Esophagus mucosa (tissue), 1 donor: ENCODE results near the gene SLC26A4. TPM values are rescaled to one million over a fixed set of nuclear protein-coding genes. Genes with fewer than 3 reads are reported as not detected.

Experiments
- ATAC-seq: fragments of 200-7000 bp; cut with Tn5 transposase; one replicate; pipeline ENCODE4 v1.9.1; 2020
- total RNA-seq: library from RNA; stranded (reverse); gene quantifications from one replicate; pipeline ENCODE4 v1.2.4, GENCODE V29; 2023
- donor health status: DM: yes; HTN: yes; CAD: no.

Gene SLC26A4
- total RNA-seq, 1 donor from 2014 or later = 0.24 TPM

- ATAC-seq = no peak
Observed at GRCh38 chr7:107754642-107755041, 94.0 kb downstream of the SLC26A4 start.

GRCh38 chr7:107758667-107759066, 98.0 kb downstream of the SLC26A4 start:
- ATAC-seq = no peak

DNA sequence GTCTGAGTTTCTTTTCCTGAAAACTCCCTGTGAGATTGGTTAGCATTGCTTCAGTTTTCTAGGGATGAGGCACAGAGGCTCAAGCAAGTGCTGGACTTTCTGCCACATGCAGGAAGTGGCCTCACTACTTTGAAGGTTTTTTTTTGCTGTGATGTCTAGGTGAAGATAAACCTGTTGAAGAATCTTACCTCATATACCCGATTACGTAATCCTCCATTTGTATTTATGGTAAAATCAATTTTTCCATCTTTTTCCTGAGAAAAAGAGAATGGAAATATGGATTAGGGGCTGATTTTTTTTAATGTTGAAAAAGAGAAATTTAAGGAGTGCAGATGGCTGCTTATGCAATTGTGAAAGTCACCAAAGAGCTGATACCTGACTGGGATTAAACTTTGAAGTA, 106.8 kb downstream of the SLC26A4 start:
- no peak for ATAC-seq

Other genes starting within 250 kb of the SLC26A4 start
- gene GPR22, start 190.8 kb upstream of the SLC26A4 start, total RNA-seq = not detected
- 20.9 TPM for gene COG5, start 96.9 kb upstream of the SLC26A4 start, total RNA-seq
- 7.3 TPM for gene DUS4L, start 96.9 kb upstream of the SLC26A4 start, total RNA-seq
- 42.9 TPM for gene BCAP29, start 80.6 kb upstream of the SLC26A4 start, total RNA-seq
- 13.6 TPM for gene CBLL1, start 83.3 kb downstream of the SLC26A4 start, total RNA-seq
- 0.44 TPM for gene SLC26A3, start 142.4 kb downstream of the SLC26A4 start, total RNA-seq
- gene DLD, start 230.4 kb downstream of the SLC26A4 start, total RNA-seq = 63.5 TPM